Thyroid gland (tissue), 4 donors: ENCODE results near the gene ARF6.

Experiments
- POLR2A ChIP-seq, 2 donors: fragments of 450-650 bp; IDR thresholded peaks; one replicate each; pipeline ENCODE4 v1.6.1; 2017; ENCODE audit warnings: antibody characterized with exemption in 2 of 2, mild to moderate bottlenecking in 2 of 2, moderate library complexity in 1 of 2
- TF ChIP-seq, protein P1 (sequence below), 6 experiments: fragments of 200-600 bp in 3 of 6; fragments of 450-650 bp in 3 of 6; sonication (generic) in 3 of 6; IDR thresholded peaks; one replicate each; pipeline ENCODE4 v1.5.1; 2016 to 2019; ENCODE audit warnings: antibody characterized with exemption in 6 of 6, mild to moderate bottlenecking in 2 of 6, inconsistent platforms in 1 of 6, moderate library complexity in 1 of 6

GRCh38 chr14:49870908-49871307 is 22.0 kb upstream of the ARF6 start:
- TF ChIP-seq, protein P1, sequence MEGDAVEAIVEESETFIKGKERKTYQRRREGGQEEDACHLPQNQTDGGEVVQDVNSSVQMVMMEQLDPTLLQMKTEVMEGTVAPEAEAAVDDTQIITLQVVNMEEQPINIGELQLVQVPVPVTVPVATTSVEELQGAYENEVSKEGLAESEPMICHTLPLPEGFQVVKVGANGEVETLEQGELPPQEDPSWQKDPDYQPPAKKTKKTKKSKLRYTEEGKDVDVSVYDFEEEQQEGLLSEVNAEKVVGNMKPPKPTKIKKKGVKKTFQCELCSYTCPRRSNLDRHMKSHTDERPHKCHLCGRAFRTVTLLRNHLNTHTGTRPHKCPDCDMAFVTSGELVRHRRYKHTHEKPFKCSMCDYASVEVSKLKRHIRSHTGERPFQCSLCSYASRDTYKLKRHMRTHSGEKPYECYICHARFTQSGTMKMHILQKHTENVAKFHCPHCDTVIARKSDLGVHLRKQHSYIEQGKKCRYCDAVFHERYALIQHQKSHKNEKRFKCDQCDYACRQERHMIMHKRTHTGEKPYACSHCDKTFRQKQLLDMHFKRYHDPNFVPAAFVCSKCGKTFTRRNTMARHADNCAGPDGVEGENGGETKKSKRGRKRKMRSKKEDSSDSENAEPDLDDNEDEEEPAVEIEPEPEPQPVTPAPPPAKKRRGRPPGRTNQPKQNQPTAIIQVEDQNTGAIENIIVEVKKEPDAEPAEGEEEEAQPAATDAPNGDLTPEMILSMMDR (IDR thresholded peaks at IDR 0.05) = no peak
- no peak for TF ChIP-seq POLR2A (IDR thresholded peaks at IDR 0.05)
